CD4-positive, alpha-beta memory T cell (primary cell): Measurements from ENCODE around the gene RPL15. TPM values are rescaled to one million over a fixed set of nuclear protein-coding genes. Genes with fewer than 3 reads are reported as not detected.

Experiments
- CTCF ChIA-PET: fragments of 350-600 bp; sonication (Branson Sonifier 250); formaldehyde crosslinking; loops from one replicate; lab custom pipeline; 2021; ENCODE audit warnings: inconsistent platforms; ENCODE audit not compliant: partially characterized antibody; lab: Charles Lee
- POLR2A ChIA-PET: fragments of 350-600 bp; sonication (Branson Sonifier 250); formaldehyde crosslinking; loops from one replicate; lab custom pipeline; 2021; ENCODE audit not compliant: partially characterized antibody; lab: Charles Lee
- DNase-seq, 5 donors: peaks; one replicate each; pipeline versions ENCODE4 v3.0.0 to v3.0.0-alpha.2; 2020 to 2022; ENCODE audit warnings: mixed read lengths in 1 of 5
- H3K27ac ChIP-seq: one replicate; pipeline ENCODE4 v1.7.0; 2013; ENCODE audit warnings: low read depth, low read length
- H3K27me3 ChIP-seq: 2 replicates; pipeline ENCODE4 v1.7.0; 2013; ENCODE audit warnings: mild to moderate bottlenecking, low read length, moderate library complexity; ENCODE audit not compliant: insufficient read depth
- H3K36me3 ChIP-seq: 2 replicates; pipeline ENCODE4 v1.7.0; 2013; ENCODE audit warnings: mild to moderate bottlenecking, low read length, moderate library complexity; ENCODE audit not compliant: insufficient read depth
- H3K4me1 ChIP-seq: 2 replicates; pipeline ENCODE4 v1.7.0; 2013; ENCODE audit warnings: mild to moderate bottlenecking, low read length, moderate library complexity; ENCODE audit not compliant: insufficient read depth
- H3K4me3 ChIP-seq, 2 donors: one replicate each; pipeline ENCODE4 v1.7.0; 2013; ENCODE audit warnings: low read length in 2 of 2, mild to moderate bottlenecking in 1 of 2
- H3K9me3 ChIP-seq, 2 donors: one replicate each; pipeline ENCODE4 v1.7.0; 2013; ENCODE audit warnings: low read length in 2 of 2, control low read depth in 1 of 2; ENCODE audit not compliant: control insufficient read depth in 1 of 2
- H3K27ac Mint-ChIP-seq, 7 donors: one replicate each; pipeline ENCODE4 v1.8.0; 2020 to 2021; ENCODE audit warnings: mixed read lengths in 7 of 7, mild to moderate bottlenecking in 6 of 7, inconsistent platforms in 3 of 7, moderate library complexity in 3 of 7
- H3K27me3 Mint-ChIP-seq, 2 donors: one replicate each; pipeline ENCODE4 v1.8.0; 2020 to 2021; ENCODE audit warnings: mixed read lengths in 2 of 2
- H3K36me3 Mint-ChIP-seq, 2 donors: one replicate each; pipeline ENCODE4 v1.8.0; 2020 to 2021; ENCODE audit warnings: mixed read lengths in 2 of 2, inconsistent platforms in 1 of 2, mild to moderate bottlenecking in 1 of 2
- H3K4me1 Mint-ChIP-seq, 4 donors: one replicate each; pipeline ENCODE4 v1.8.0; 2020 to 2021; ENCODE audit warnings: mixed read lengths in 4 of 4, mild to moderate bottlenecking in 1 of 4
- H3K4me3 Mint-ChIP-seq, 8 donors: one replicate each; pipeline ENCODE4 v1.8.0; 2020 to 2021; ENCODE audit warnings: mixed read lengths in 8 of 8, mild to moderate bottlenecking in 7 of 8, moderate library complexity in 6 of 8, inconsistent platforms in 3 of 8
- H3K9me3 Mint-ChIP-seq, 8 donors: one replicate each; pipeline ENCODE4 v1.8.0; 2020 to 2021; ENCODE audit warnings: mixed read lengths in 8 of 8, mild to moderate bottlenecking in 5 of 8, inconsistent platforms in 3 of 8, moderate library complexity in 1 of 8
- intact Hi-C: fragments of 100-400 bp; cut with micrococcal nuclease; formaldehyde crosslinking; loops from one replicate; pipeline ENCODE4 v1.15.1; 2023
- polyA plus RNA-seq, 2 donors: library from polyadenylated mRNA; unstranded; fragments of 300-500 nt; fragmentation: Illumina TruSeq; gene quantifications; one replicate each; pipeline ENCODE4 v1.2.3, GENCODE V29; 2021
- total RNA-seq, 2 experiments: library from RNA; stranded (reverse); gene quantifications; one replicate each; pipeline ENCODE4 v1.2.3, GENCODE V29; 2021

RPL15 gene
- total and polyA plus RNA-seq, 4 experiments from 2014 or later = 1,856 to 4,720 (median 3,328) TPM

GRCh38 chr3:23964537-23965235, 47.8 kb downstream of the RPL15 start:
- ChIA-PET CTCF (no interaction called here), POLR2A (no interaction called here)
- DNase-seq = no peak

DNA sequence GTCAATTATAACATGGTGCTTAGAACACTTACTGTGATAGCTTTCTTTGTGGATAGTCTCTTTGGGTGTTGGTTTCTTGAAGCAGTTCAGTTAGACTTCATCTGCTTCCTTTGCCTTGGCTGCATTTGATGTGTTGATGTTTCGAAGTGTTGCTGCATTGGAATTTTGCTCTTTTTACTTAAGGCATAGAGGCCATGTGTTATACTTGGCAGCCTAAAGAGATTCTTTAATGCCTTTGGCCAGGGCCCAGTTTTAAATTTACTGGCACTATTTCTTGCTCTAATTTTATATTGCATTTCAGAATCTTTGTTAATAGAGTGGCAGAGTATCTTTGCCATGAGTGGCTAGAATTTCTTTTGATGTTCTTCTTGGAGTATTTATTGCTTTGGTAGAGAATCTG, 49.4 kb downstream of the RPL15 start:
- Histone ChIP-seq H3K27me3 (no peaks in the 10 kb centered on the region), H3K4me1 (no peaks in the 10 kb centered on the region), H3K27ac (no peak overlapping the region), H3K36me3 (peaks cover 42% of the 10 kb centered on the region), H3K4me3 (no peak overlapping the region), H3K9me3 (no peaks in the 10 kb centered on the region)
- peak overlapping the region in 3 of 7 donors; percentile 29 to 73 (median 36) for H3K27ac Mint-ChIP-seq
- intact Hi-C loops = no loop called here
- peaks cover 20 to 33% (median 27%) of the 10 kb centered on the region in 4 donors for H3K4me1 Mint-ChIP-seq
- H3K27me3 Mint-ChIP-seq = no peaks in the 10 kb centered on the region
- H3K36me3 Mint-ChIP-seq = peaks cover 67 to 78% of the 10 kb centered on the region in 2 donors
- H3K4me3 Mint-ChIP-seq = no peak overlapping the region
- ChIA-PET CTCF (no interaction called here), POLR2A (no interaction called here)
- H3K9me3 Mint-ChIP-seq = no peaks in the 10 kb centered on the region
- DNase-seq = no peak

More at GRCh38 chr3:23964537-23965235, 47.8 kb downstream of the RPL15 start:
- Mint-ChIP-seq H3K4me1 (peaks cover 19 to 34% (median 26%) of the 10 kb centered on the region in 4 donors), H3K4me3 (no peak overlapping the region), H3K36me3 (peaks cover 70 to 82% of the 10 kb centered on the region in 2 donors), H3K27me3 (no peaks in the 10 kb centered on the region), H3K9me3 (no peaks in the 10 kb centered on the region), H3K27ac (peak overlapping the region in 1 of 7 donors; percentile 59)
- intact Hi-C loops = no loop called here
- Histone ChIP-seq H3K9me3 (no peaks in the 10 kb centered on the region), H3K27me3 (no peaks in the 10 kb centered on the region), H3K27ac (no peak overlapping the region), H3K4me1 (no peaks in the 10 kb centered on the region), H3K4me3 (no peak overlapping the region), H3K36me3 (peaks cover 43% of the 10 kb centered on the region)

DNA sequence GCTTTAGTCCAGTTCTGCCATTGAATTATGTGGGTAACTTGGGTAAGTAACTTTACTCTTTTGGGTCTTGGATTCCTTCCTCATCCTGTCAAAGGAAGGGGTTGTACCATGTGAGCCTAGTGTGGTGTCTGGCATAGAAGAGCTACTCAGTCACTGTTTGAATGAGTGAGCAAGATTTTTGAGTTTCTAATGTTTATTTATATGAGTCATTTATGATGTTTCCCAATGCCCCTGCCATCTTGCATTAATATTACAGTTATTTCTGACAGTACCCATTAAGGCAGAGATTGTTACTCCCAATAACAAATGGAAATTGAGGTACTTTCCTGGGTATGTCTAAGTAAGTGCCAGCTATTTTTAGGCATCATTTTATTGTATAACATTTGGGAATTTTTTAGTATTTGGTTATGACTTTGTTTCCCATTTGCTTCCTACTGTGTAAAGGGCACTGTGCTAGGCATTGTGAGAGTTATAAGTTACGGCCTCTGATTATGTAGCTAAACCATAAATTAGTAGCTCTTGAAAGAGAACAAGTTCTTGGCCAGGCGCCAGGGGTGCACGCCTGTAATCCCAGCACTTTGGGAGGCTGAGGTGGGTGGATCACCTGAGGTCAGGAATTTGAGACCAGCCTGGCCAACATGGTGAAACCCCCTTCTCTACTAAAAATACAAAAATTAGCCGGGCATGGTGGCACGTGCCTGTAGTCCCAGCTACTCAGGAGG, 51.7 kb downstream of the RPL15 start:
- ChIA-PET CTCF (interaction anchor here (1.0 to 1.8 kb wide), 3 partner anchors 10 to 31 kb away, joined by 3 to 4 read pairs (median 3); no protein-coding TSS in a partner anchor), POLR2A (no interaction called here)
- Histone ChIP-seq H3K27ac (no peak overlapping the region), H3K27me3 (no peaks in the 10 kb centered on the region), H3K9me3 (no peaks in the 10 kb centered on the region), H3K36me3 (peaks cover 31% of the 10 kb centered on the region), H3K4me1 (no peaks in the 10 kb centered on the region), H3K4me3 (no peak overlapping the region)
- Mint-ChIP-seq H3K9me3 (no peaks in the 10 kb centered on the region), H3K4me3 (no peak overlapping the region), H3K36me3 (peaks cover 53 to 74% of the 10 kb centered on the region in 2 donors), H3K4me1 (peaks cover 12 to 25% (median 19%) of the 10 kb centered on the region in 4 donors), H3K27me3 (no peaks in the 10 kb centered on the region), H3K27ac (no peak overlapping the region)
- intact Hi-C loops = no loop called here
- no peak for DNase-seq

DNA sequence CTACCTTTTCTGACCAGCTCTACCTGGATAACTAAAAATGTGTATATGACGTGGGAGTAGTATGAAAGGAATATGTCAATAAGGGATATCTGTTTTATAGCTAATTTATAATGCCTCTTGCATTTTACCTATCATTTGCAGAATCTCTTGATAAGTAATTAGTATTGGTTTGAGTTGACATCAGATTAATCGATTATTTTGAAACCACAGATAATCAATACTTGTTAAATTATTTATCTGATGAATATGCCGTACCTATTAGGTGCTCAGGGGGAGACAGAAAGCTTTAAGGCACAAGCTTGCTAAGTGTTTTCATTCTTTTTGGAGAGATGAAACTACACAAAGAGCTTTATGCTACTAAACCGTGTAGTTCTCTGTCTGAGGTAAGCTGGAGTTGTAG, 52.5 kb downstream of the RPL15 start:
- H3K27ac Mint-ChIP-seq = peak overlapping the region in 1 of 7 donors; percentile 10
- Histone ChIP-seq H3K9me3 (no peaks in the 10 kb centered on the region), H3K4me3 (no peak overlapping the region), H3K27ac (no peak overlapping the region), H3K4me1 (no peaks in the 10 kb centered on the region), H3K36me3 (peaks cover 29% of the 10 kb centered on the region), H3K27me3 (no peaks in the 10 kb centered on the region)
- ChIA-PET CTCF (interaction anchor here (1.0 to 1.8 kb wide), 3 partner anchors 11 to 30 kb away, joined by 3 to 4 read pairs (median 3); no protein-coding TSS in a partner anchor), POLR2A (no interaction called here)
- no peak for DNase-seq
- intact Hi-C loops = no loop called here
- H3K36me3 Mint-ChIP-seq = peaks cover 49 to 69% of the 10 kb centered on the region in 2 donors
- H3K4me1 Mint-ChIP-seq = peaks cover 12 to 25% (median 19%) of the 10 kb centered on the region in 4 donors
- H3K27me3 Mint-ChIP-seq = no peaks in the 10 kb centered on the region
- H3K9me3 Mint-ChIP-seq = no peaks in the 10 kb centered on the region
- no peak overlapping the region for H3K4me3 Mint-ChIP-seq

Other genes starting within 250 kb of the RPL15 start
- 10 to 100 TPM; 59.5 to 61.4 TPM for gene UBE2E1, start 111.2 kb upstream of the RPL15 start, total RNA-seq
- gene UBE2E1, start 111.2 kb upstream of the RPL15 start, polyA plus RNA-seq = 10 to 100 TPM; 10.9 to 12.0 TPM
- gene NKIRAS1, start 142 bp upstream of the RPL15 start, total RNA-seq = 1 to 10 TPM; 5.2 to 5.3 TPM
- 1 to 10 TPM; 3.4 to 3.8 TPM for gene NKIRAS1, start 142 bp upstream of the RPL15 start, polyA plus RNA-seq
- 10 to 100 TPM; 62.2 to 68.1 TPM for gene NR1D2, start 28.2 kb downstream of the RPL15 start, total RNA-seq
- gene NR1D2, start 28.2 kb downstream of the RPL15 start, polyA plus RNA-seq = 10 to 100 TPM; 28.1 to 70.5 TPM